ENCODE results near the gene LRP1B. TPM values are rescaled to one million over a fixed set of nuclear protein-coding genes. Genes with fewer than 3 reads are reported as not detected.

LRP1B gene
- total RNA-seq, 1 donor from 2014 or later = 0.54 TPM

- TF ChIP-seq CTCF (conservative IDR thresholded peaks at IDR 0.05) = no peak
- no peak for DNase-seq (ENCODE audit: low read depth, low spot score)
- Mint-ChIP-seq H3K36me3 (ENCODE audit: low read depth) (no peaks in the 10 kb centered on the region), H3K27ac (ENCODE audit: unreplicated experiment) (no peak overlapping the region), H3K4me3 (no peak overlapping the region), H3K4me1 (no peaks in the 10 kb centered on the region), H3K27me3 (ENCODE audit: low read depth) (no peaks in the 10 kb centered on the region), H3K9me3 (peaks cover 3% of the 10 kb centered on the region)
These were observed 389.2 kb downstream of the LRP1B start for GRCh38 chr2:141741652-141742051.

- Mint-ChIP-seq H3K36me3 (ENCODE audit: low read depth) (no peaks in the 10 kb centered on the region), H3K9me3 (no peaks in the 10 kb centered on the region), H3K4me1 (no peaks in the 10 kb centered on the region), H3K27ac (ENCODE audit: unreplicated experiment) (no peak overlapping the region), H3K27me3 (ENCODE audit: low read depth) (no peaks in the 10 kb centered on the region), H3K4me3 (no peak overlapping the region)
- TF ChIP-seq CTCF (conservative IDR thresholded peaks at IDR 0.05) = no peak
- no peak for DNase-seq (ENCODE audit: low read depth, low spot score)
These were observed 393.1 kb downstream of the LRP1B start for GRCh38 chr2:141737492-141738255.

GRCh38 chr2:141736466-141736865 is 394.4 kb downstream of the LRP1B start:
- Mint-ChIP-seq H3K27me3 (ENCODE audit: low read depth) (no peaks in the 10 kb centered on the region), H3K36me3 (ENCODE audit: low read depth) (no peaks in the 10 kb centered on the region), H3K9me3 (no peaks in the 10 kb centered on the region), H3K4me3 (no peak overlapping the region), H3K4me1 (no peaks in the 10 kb centered on the region), H3K27ac (ENCODE audit: unreplicated experiment) (no peak overlapping the region)
- no peak for DNase-seq (ENCODE audit: low read depth, low spot score)
- no peak for TF ChIP-seq CTCF (conservative IDR thresholded peaks at IDR 0.05)

GRCh38 chr2:141728886-141729285 is 401.9 kb downstream of the LRP1B start:
- no peak overlapping the region for H3K4me3 Mint-ChIP-seq
- H3K9me3 Mint-ChIP-seq = no peaks in the 10 kb centered on the region
- no peaks in the 10 kb centered on the region for H3K36me3 Mint-ChIP-seq (ENCODE audit: low read depth)
- no peak for DNase-seq (ENCODE audit: low read depth, low spot score)
- peaks cover 11% of the 10 kb centered on the region for H3K4me1 Mint-ChIP-seq
- H3K27me3 Mint-ChIP-seq (ENCODE audit: low read depth) = no peaks in the 10 kb centered on the region
- H3K27ac Mint-ChIP-seq (ENCODE audit: unreplicated experiment) = no peak overlapping the region
- TF ChIP-seq CTCF (conservative IDR thresholded peaks at IDR 0.05) = no peak

- no peaks in the 10 kb centered on the region for H3K9me3 Mint-ChIP-seq
- TF ChIP-seq CTCF (conservative IDR thresholded peaks at IDR 0.05) = no peak
These were observed 402.7 kb downstream of the LRP1B start for GRCh38 chr2:141728142-141728541.

More at GRCh38 chr2:141728142-141728541, 402.7 kb downstream of the LRP1B start:
- peaks cover 11% of the 10 kb centered on the region for H3K4me1 Mint-ChIP-seq
- no peaks in the 10 kb centered on the region for H3K36me3 Mint-ChIP-seq (ENCODE audit: low read depth)
- DNase-seq (ENCODE audit: low read depth, low spot score) = no peak
- H3K4me3 Mint-ChIP-seq = no peak overlapping the region
- H3K27ac Mint-ChIP-seq (ENCODE audit: unreplicated experiment) = no peak overlapping the region
- H3K27me3 Mint-ChIP-seq (ENCODE audit: low read depth) = no peaks in the 10 kb centered on the region

Data from neural crest cell (in vitro differentiated cells).